ENCODE measurements around the gene NRAS.

NRAS gene

DNA sequence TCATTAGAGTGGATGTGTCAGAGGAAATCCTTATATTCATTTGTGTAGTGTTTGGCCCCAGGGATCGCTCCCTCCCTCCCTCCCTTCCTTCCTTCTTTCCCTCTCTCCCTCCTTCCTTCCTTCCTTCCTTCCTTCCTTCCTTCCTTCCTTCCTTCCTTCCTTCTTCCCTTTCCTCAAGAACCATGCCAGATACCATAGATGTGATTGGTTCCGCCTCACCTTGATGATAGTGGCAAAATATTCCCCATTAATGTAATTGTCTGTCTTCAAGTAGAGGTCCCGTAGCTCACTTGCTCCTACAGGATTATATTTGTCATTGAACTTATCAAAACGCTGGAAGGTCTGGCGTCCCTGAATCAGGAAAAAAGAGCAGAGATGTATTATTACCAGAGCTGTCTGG lies 38.9 kb downstream of the NRAS start:
- DNase-seq (ENCODE audit: low spot score) = no peak

DNA sequence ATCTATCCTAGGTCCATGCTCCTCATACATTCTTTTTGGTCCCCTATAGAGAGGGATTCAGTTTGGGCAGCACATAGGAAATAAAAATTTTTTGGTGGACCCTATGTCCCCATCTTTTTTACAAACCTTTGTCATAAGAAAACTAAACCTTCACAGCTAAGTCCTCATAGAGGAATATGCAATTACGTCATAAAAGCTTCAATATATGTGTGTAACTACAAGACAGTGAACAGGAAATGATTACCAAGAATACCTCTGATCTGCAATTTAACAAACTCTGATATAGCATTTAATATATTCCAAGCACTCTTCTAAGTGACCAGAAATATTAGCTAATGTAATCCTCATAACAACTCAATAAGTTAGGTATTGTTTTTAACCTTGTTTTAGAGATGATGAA lies 40.5 kb downstream of the NRAS start:
- DNase-seq (ENCODE audit: low spot score) = no peak

DNA sequence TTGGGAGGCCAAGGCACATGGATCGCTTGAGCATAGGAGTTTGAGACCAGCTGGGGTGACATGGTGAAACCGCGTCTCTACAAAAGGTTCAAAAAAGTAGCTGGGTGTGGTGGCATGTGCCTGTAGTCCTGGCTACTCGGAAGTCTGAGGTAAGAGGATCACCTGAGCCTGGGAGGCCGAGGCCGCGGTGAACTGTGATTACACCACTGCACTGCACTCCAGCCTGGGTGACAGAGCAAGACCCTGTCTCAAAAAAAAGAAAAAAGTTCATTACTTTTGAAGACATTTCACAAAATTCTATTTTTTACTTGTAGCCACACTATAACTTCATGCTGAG lies 44.7 kb downstream of the NRAS start:
- no peak for DNase-seq (ENCODE audit: low spot score)

DNA sequence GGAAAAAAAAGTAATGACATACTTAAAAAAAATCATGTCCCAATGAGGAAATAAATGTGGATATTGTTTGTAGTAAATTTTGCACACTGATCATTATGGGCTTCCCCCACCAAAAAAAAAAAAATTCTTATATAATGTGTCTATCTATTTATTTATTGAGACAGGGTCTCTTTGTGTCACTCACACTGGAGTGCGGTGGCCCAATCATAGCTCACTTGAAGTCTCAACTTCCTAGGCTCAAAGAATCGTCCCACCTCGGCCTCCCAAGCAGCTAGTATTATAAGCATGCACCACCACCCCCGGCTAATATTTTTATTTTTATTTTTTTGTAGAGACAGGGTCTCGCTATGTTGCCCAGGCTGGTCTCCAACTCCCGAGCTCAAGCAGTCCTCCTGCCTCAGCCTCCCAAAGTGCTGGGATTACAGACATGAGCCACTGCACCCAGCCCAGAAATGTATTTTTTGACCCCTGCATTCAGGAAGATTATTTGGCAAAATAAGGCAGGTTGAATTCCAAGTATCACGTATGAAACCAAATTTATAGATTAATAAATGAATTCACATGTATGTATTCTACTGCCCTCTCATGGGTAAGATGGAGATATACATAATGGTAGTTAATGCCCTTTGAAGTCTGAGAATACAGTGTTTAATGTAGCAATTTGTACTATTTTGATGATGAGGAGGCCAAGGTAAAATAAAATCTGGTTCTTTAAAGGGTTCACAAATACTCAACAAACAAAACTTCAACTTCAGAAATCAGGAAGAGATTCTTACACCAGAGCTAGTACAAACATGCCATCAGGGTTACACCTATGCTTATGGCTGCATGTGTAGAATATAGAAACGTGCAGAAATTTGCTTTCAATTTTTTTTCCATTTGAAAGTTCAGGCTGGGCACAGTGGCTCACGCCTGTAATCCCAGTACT lies 45.3 kb downstream of the NRAS start:
- DNase-seq (ENCODE audit: low spot score) = no peak

- peak; percentile 95 for DNase-seq (ENCODE audit: low spot score)
Measured at GRCh38 chr1:114670083-114671010, 46.2 kb downstream of the NRAS start.

DNA sequence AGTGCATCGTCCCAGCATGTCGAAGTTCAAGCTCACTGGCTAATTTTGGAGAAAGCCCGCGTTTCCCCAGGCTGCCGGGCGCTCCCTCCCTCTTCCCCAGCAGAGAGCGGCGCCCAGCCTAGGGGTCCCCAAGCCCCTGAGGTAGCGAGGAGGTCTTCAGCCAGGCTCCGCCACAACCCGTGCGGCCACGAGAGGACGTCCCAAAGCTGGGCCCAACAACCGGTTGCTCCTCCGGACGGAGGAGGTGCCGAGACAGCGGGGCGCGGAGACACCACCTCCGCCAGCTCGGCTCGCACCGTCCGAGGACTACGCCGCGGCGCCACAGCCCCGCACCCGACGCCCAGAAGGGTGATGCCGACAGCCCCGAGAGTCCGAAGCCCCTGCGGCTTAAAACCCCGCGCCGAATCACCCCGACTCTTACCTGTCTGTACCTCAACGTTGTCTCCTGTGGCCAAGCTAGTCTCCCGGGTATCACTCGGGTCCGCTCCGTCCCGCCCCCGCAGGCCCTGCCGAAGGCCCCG lies 46.9 kb downstream of the NRAS start, which contains the start of gene DENND2C:
TSS of gene DENND2C (minus strand) at position 488 of the 521 bp plus-strand sequence. CDS start 44,065 bp downstream, outside the sequence.
- DNase-seq (ENCODE audit: low spot score) = no peak

- DNase-seq (ENCODE audit: low spot score) = no peak
Measured at GRCh38 chr1:114668784-114669561, 47.6 kb downstream of the NRAS start.

- no peak for DNase-seq (ENCODE audit: low spot score)
Measured at GRCh38 chr1:114668373-114668772, 48.2 kb downstream of the NRAS start.

- DNase-seq (ENCODE audit: low spot score) = no peak
Measured at GRCh38 chr1:114666954-114667353, 49.6 kb downstream of the NRAS start.

- DNase-seq (ENCODE audit: low spot score) = no peak
Measured at GRCh38 chr1:114660238-114660637, 56.3 kb downstream of the NRAS start.
